H1 (cell line): Measurements from ENCODE around the gene PRR19. TPM values are rescaled to one million over a fixed set of nuclear protein-coding genes. Genes with fewer than 3 reads are reported as not detected.

Experiments
- CTCF ChIA-PET: fragments of 300-600 bp; sonication (Branson Sonifier 250); formaldehyde crosslinking; loops from one replicate; lab custom pipeline; 2021; ENCODE audit not compliant: partially characterized antibody; lab: Charles Lee
- POLR2A ChIA-PET: fragments of 300-600 bp; sonication (Branson Sonifier 250); formaldehyde crosslinking; loops from one replicate; lab custom pipeline; 2021; ENCODE audit warnings: inconsistent platforms; ENCODE audit not compliant: partially characterized antibody; lab: Charles Lee
- DNase-seq, 2 experiments: peaks; one replicate each; pipeline versions ENCODE4 v3.0.0 to v3.0.0-alpha.2; 2010 to 2022; ENCODE audit warnings: low spot score in 2 of 2, low read depth in 1 of 2, mixed read lengths in 1 of 2
- FAIRE-seq: peaks from 2 replicates; lab custom pipeline; 2011; peaks lifted over from hg19 to GRCh38; lab: Jason Lieb, UNC
- H2AFZ ChIP-seq: 2 replicates; pipeline ENCODE4 v1.8.1; 2012; ENCODE audit warnings: low read length, inconsistent platforms
- H2AK5ac ChIP-seq: 2 replicates; pipeline ENCODE4 v1.6.1; 2013; ENCODE audit warnings: low read depth, low read length
- H2BK120ac ChIP-seq: replicated peaks from 2 replicates; pipeline ENCODE3; 2013; ENCODE audit warnings: low read depth, low read length, inconsistent platforms
- H2BK12ac ChIP-seq: 2 replicates; pipeline ENCODE4 v1.6.1; 2013; ENCODE audit warnings: low read depth, low read length
- H2BK15ac ChIP-seq: 2 replicates; pipeline ENCODE4 v1.6.1; 2013; ENCODE audit warnings: low read length
- H2BK20ac ChIP-seq: 2 replicates; pipeline ENCODE4 v1.6.1; 2013; ENCODE audit warnings: low read length
- H2BK5ac ChIP-seq: 2 replicates; pipeline ENCODE4 v1.6.1; 2013; ENCODE audit warnings: low read depth, low read length
- H3K14ac ChIP-seq: 2 replicates; pipeline ENCODE4 v1.6.1; 2013; ENCODE audit warnings: inconsistent platforms; ENCODE audit not compliant: insufficient read length
- H3K18ac ChIP-seq: 2 replicates; pipeline ENCODE4 v1.6.1; 2013; ENCODE audit warnings: low read length; ENCODE audit errors: extremely low read depth
- H3K23ac ChIP-seq: 2 replicates; pipeline ENCODE4 v1.6.1; 2013; ENCODE audit warnings: inconsistent platforms; ENCODE audit not compliant: insufficient read length
- H3K23me2 ChIP-seq: 2 replicates; pipeline ENCODE4 v1.6.1; 2013; ENCODE audit warnings: low read depth, low read length
- H3K27ac ChIP-seq: 2 replicates; pipeline ENCODE4 v1.6.1; 2011; ENCODE audit warnings: low read depth, low read length, inconsistent platforms
- H3K27me3 ChIP-seq, 4 experiments: replicated peaks in 1 of 4; 1 replicate in 1 of 4; 2 replicates in 3 of 4; pipeline versions ENCODE4 v1.6.1 to v1.8.1; 2011 to 2013; ENCODE audit warnings: low read length in 3 of 4, mild to moderate bottlenecking in 3 of 4, inconsistent platforms in 2 of 4, mixed read lengths in 2 of 4, moderate library complexity in 1 of 4; ENCODE audit not compliant: control insufficient read depth in 3 of 4, insufficient read depth in 3 of 4; ENCODE audit errors: extremely low read depth in 1 of 4
- H3K36me3 ChIP-seq, 4 experiments: 2 replicates each; pipeline versions ENCODE4 v1.6.1 to v1.8.1; 2011 to 2013; ENCODE audit warnings: mild to moderate bottlenecking in 4 of 4, low read length in 3 of 4, moderate library complexity in 2 of 4, control low read depth in 1 of 4, inconsistent platforms in 1 of 4; ENCODE audit not compliant: insufficient read depth in 4 of 4, control insufficient read depth in 2 of 4
- H3K4ac ChIP-seq: replicated peaks from 2 replicates; pipeline ENCODE3; 2013; ENCODE audit warnings: low read length, low read depth, mixed read lengths, inconsistent platforms; ENCODE audit not compliant: insufficient read length
- H3K4me1 ChIP-seq, 4 experiments: replicated peaks in 1 of 4; 1 replicate in 1 of 4; 2 replicates in 3 of 4; pipeline versions ENCODE4 v1.6.1 to v1.8.1; 2011 to 2013; ENCODE audit warnings: low read length in 3 of 4, inconsistent platforms in 2 of 4, mixed read lengths in 1 of 4; ENCODE audit not compliant: insufficient read depth in 4 of 4, control insufficient read depth in 3 of 4
- H3K4me2 ChIP-seq, 2 experiments: 2 replicates each; pipeline versions ENCODE4 v1.6.1 to v1.8.1; 2011 to 2013; ENCODE audit warnings: low read depth in 2 of 2, low read length in 2 of 2, control low read depth in 1 of 2, inconsistent platforms in 1 of 2, mild to moderate bottlenecking in 1 of 2; ENCODE audit not compliant: insufficient read depth in 1 of 2
- H3K4me3 ChIP-seq, 4 experiments: fragments of 200-600, 300-600 bp in 1 of 4; sonication (generic), shearing (Covaris generic), sonication (Bioruptor Twin) in 1 of 4; 2 replicates each; pipeline versions ENCODE4 v1.5.1 to v1.8.1; 2011 to 2016; ENCODE audit warnings: low read length in 4 of 4, low read depth in 3 of 4, control low read depth in 2 of 4, inconsistent platforms in 2 of 4, mild to moderate bottlenecking in 2 of 4, mixed read lengths in 1 of 4, moderate library complexity in 1 of 4; ENCODE audit not compliant: insufficient read depth in 2 of 4; ENCODE audit errors: extremely low read depth in 1 of 4
- H3K56ac ChIP-seq: replicated peaks from 2 replicates; pipeline ENCODE3; 2013; ENCODE audit warnings: low read depth, mild to moderate bottlenecking, mixed read lengths, low read length, inconsistent platforms; ENCODE audit not compliant: insufficient read length
- H3K79me1 ChIP-seq: 2 replicates; pipeline ENCODE4 v1.6.1; 2013; ENCODE audit warnings: low read depth, low read length, control low read depth
- H3K79me2 ChIP-seq, 2 experiments: 2 replicates each; pipeline versions ENCODE4 v1.6.1 to v1.8.1; 2012 to 2013; ENCODE audit warnings: low read length in 2 of 2, mild to moderate bottlenecking in 2 of 2, inconsistent platforms in 1 of 2; ENCODE audit not compliant: insufficient read depth in 2 of 2, control insufficient read depth in 1 of 2
- H3K9ac ChIP-seq, 4 experiments: replicated peaks in 1 of 4; 1 replicate in 1 of 4; 2 replicates in 3 of 4; pipeline versions ENCODE4 v1.6.1 to v1.8.1; 2011 to 2013; ENCODE audit warnings: low read depth in 3 of 4, low read length in 3 of 4, control low read depth in 2 of 4, mild to moderate bottlenecking in 2 of 4, moderate library complexity in 2 of 4, inconsistent platforms in 1 of 4; ENCODE audit errors: extremely low read depth in 1 of 4
- H3K9me3 ChIP-seq, 2 experiments: 2 replicates each; pipeline versions ENCODE4 v1.6.1 to v1.8.1; 2012 to 2013; ENCODE audit warnings: mild to moderate bottlenecking in 2 of 2, moderate library complexity in 2 of 2, control low read depth in 1 of 2, inconsistent platforms in 1 of 2, low read depth in 1 of 2, low read length in 1 of 2, mixed read lengths in 1 of 2; ENCODE audit not compliant: insufficient read depth in 2 of 2
- H4K20me1 ChIP-seq, 2 experiments: replicated peaks in 1 of 2; 2 replicates each; pipeline versions ENCODE3 to v1.8.1; 2011 to 2013; ENCODE audit warnings: inconsistent platforms in 2 of 2, low read length in 2 of 2, mild to moderate bottlenecking in 1 of 2; ENCODE audit not compliant: insufficient read depth in 2 of 2, control insufficient read depth in 1 of 2
- H4K5ac ChIP-seq: 2 replicates; pipeline ENCODE4 v1.6.1; 2013; ENCODE audit warnings: low read length, low read depth, mixed read lengths, inconsistent platforms; ENCODE audit not compliant: insufficient read length
- H4K8ac ChIP-seq: 2 replicates; pipeline ENCODE4 v1.8.0; 2013; ENCODE audit warnings: mild to moderate bottlenecking, moderate library complexity, low read length, inconsistent platforms; ENCODE audit not compliant: insufficient read depth; ENCODE audit errors: extremely low read depth
- H4K91ac ChIP-seq: replicated peaks from 2 replicates; pipeline ENCODE3; 2013; ENCODE audit warnings: low read length, mixed read lengths, inconsistent platforms; ENCODE audit not compliant: insufficient read length
- CBX8 ChIP-seq: fragments of 300-800, 300-1000 bp; sonication (generic); IDR thresholded peaks from 2 replicates; pipeline ENCODE4 v1.7.1; 2016; ENCODE audit warnings: low read depth, low read length, borderline replicate concordance
- EZH2 ChIP-seq: fragments of 200-600 bp; sonication (generic); IDR thresholded peaks from 2 replicates; pipeline ENCODE4 v1.7.1; 2012; ENCODE audit warnings: low read depth, mild to moderate bottlenecking, moderate library complexity, low read length, inconsistent platforms; ENCODE audit not compliant: severe bottlenecking
- KDM4A ChIP-seq: IDR thresholded peaks from one replicate; pipeline ENCODE4 v1.7.1; 2012; ENCODE audit warnings: low read depth, mild to moderate bottlenecking, moderate library complexity, low read length, inconsistent platforms; ENCODE audit not compliant: severe bottlenecking
- SAP30 ChIP-seq: fragments of 300-600 bp; sonication (generic); IDR thresholded peaks from 2 replicates; pipeline ENCODE4 v1.7.1; 2012; ENCODE audit warnings: low read length, moderate library complexity, mild to moderate bottlenecking, inconsistent platforms; ENCODE audit not compliant: insufficient read depth, insufficient replicate concordance
- SIRT6 ChIP-seq: IDR thresholded peaks from one replicate; pipeline ENCODE4 v1.7.1; 2012; ENCODE audit warnings: low read length, inconsistent platforms
- WGBS, 2 experiments: shearing (Covaris generic) in 1 of 2; methylation state at CpG; one replicate each; pipeline versions ENCODE4 v1.1.6 to v1.1.7; 2013 to 2015; ENCODE audit warnings: low lambda C conversion rate in 2 of 2, mixed read lengths in 2 of 2, inconsistent platforms in 1 of 2, low coverage in 1 of 2, missing lambda C conversion rate in 1 of 2; ENCODE audit not compliant: insufficient replicate concordance in 2 of 2, insufficient coverage in 1 of 2, insufficient read length in 1 of 2; ENCODE audit errors: extremely low coverage in 1 of 2, missing lambda C conversion rate in 1 of 2; 5-methylcytosine and 5-hydroxymethylcytosine counted together
- polyA plus RNA-seq, 7 experiments: library from polyadenylated mRNA; depleted of rRNA in 3 of 7; stranded (reverse) in 5 of 7; unstranded in 2 of 7; fragments of >200 nt in 5 of 7; fragments of 200-250 nt in 2 of 7; gene quantifications; 1 replicate in 5 of 7; 2 replicates in 1 of 7; 4 replicates in 1 of 7; pipeline versions ENCODE4 v1.2.1 to v1.2.3, GENCODE V29; 2011 to 2013; ENCODE audit warnings: missing spikeins in 2 of 7, mixed read lengths in 2 of 7
- total RNA-seq: library from RNA; stranded (reverse); fragmentation: NEBNext Ultra II Directional; extraction: Animal tissue kit (Norgen Biotek cat#: 25700); gene quantifications from 2 replicates; pipeline ENCODE4 v1.2.1, GENCODE V29; 2021

The PRR19 gene
- total and polyA plus RNA-seq, 2 of the 8 experiments (the other 6 are each of a cell fraction or from before 2014, with no cell fraction given) = 7.2 to 7.5 TPM

GRCh38 chr19:42261763-42262162 lies 40.2 kb upstream of the PRR19 start:
- no peaks in the 10 kb centered on the region for H3K4me1 ChIP-seq
- peaks cover 0 to 2% (median 0%) of the 10 kb centered on the region in 4 experiments; a peak in 1 of 7 replicates for H3K27me3 ChIP-seq
- no peak overlapping the region; the same call in 1 of the 2 replicates for H2AK5ac ChIP-seq
- no peak overlapping the region for H3K4me2 ChIP-seq
- ChIA-PET POLR2A (interaction anchor here (1.3 kb wide), 1 partner anchor 15 kb away, joined by 3 read pairs; no protein-coding TSS in a partner anchor), CTCF (interaction anchor here (1.4 to 9.1 kb wide), 3 partner anchors 15 to 33 kb away, joined by 8 to 75 read pairs (median 55); no protein-coding TSS in a partner anchor)
- H2AFZ ChIP-seq = no peak overlapping the region
- H4K20me1 ChIP-seq = no peaks in the 10 kb centered on the region
- no peak overlapping the region for H2BK20ac ChIP-seq
- H3K23me2 ChIP-seq = no peaks in the 10 kb centered on the region
- no peak overlapping the region for H3K9ac ChIP-seq
- no peak overlapping the region for H2BK120ac ChIP-seq
- DNase-seq (no peak), FAIRE-seq (no peak)
- H2BK15ac ChIP-seq = no peak overlapping the region
- WGBS, 2 experiments = 100% methylated on average over 3 of the region's 3 CpGs; no CpG with 5 or more reads in 1 of the 2 experiments
- no peak overlapping the region for H3K14ac ChIP-seq
- H3K56ac ChIP-seq = no peak overlapping the region
- no peaks in the 10 kb centered on the region for H3K79me1 ChIP-seq
- no peak overlapping the region for H3K4ac ChIP-seq
- H4K5ac ChIP-seq = no peak overlapping the region
- H3K36me3 ChIP-seq = no peaks in the 10 kb centered on the region
- H2BK12ac ChIP-seq = no peak overlapping the region
- H3K9me3 ChIP-seq = no peaks in the 10 kb centered on the region
- H4K8ac ChIP-seq = no peak overlapping the region
- no peak overlapping the region for H2BK5ac ChIP-seq
- no peaks in the 10 kb centered on the region for H3K79me2 ChIP-seq
- H3K27ac ChIP-seq = no peak overlapping the region
- no peak overlapping the region for H3K4me3 ChIP-seq
- no peak overlapping the region for H3K18ac ChIP-seq
- no peak overlapping the region for H4K91ac ChIP-seq
- no peak overlapping the region for H3K23ac ChIP-seq
- TF ChIP-seq SAP30 (no peak), KDM4A (no peak), EZH2 (no peak), SIRT6 (no peak), CBX8 (no peak)
